GM19372 (cell line): Measurements from ENCODE around the gene RNH1.

ENCODE experiments used
- ATAC-seq: cut with Tn5 transposase; IDR thresholded peaks from one replicate; pipeline ENCODE4 v1.9.1; 2021; ENCODE audit warnings: mild to moderate bottlenecking, low read depth, moderate library complexity; ENCODE audit not compliant: unreplicated experiment

The RNH1 gene

GRCh38 chr11:501001-501682, 5.9 kb downstream of the RNH1 start:
- no peak for ATAC-seq

GRCh38 chr11:499201-500076, 7.6 kb downstream of the RNH1 start:
- no peak for ATAC-seq

- ATAC-seq, result no peak
Measured at GRCh38 chr11:498297-499181, 8.5 kb downstream of the RNH1 start.

- ATAC-seq, result no peak
Measured at GRCh38 chr11:497565-498296, 9.3 kb downstream of the RNH1 start.

GRCh38 chr11:496834-497564, 10.0 kb downstream of the RNH1 start:
- ATAC-seq, result no peak

- ATAC-seq, result no peak
Measured at GRCh38 chr11:495537-495931, 11.5 kb downstream of the RNH1 start.

GRCh38 chr11:494761-495536, 12.1 kb downstream of the RNH1 start:
- no peak for ATAC-seq

GRCh38 chr11:492427-493226, 14.4 kb downstream of the RNH1 start:
- no peak for ATAC-seq

- no peak for ATAC-seq
Measured at GRCh38 chr11:491358-491757, 15.7 kb downstream of the RNH1 start.

GRCh38 chr11:490930-491260, 16.1 kb downstream of the RNH1 start:
- ATAC-seq, result no peak

GRCh38 chr11:490186-490929, 16.7 kb downstream of the RNH1 start:
- ATAC-seq, result no peak

GRCh38 chr11:489610-490185, 17.3 kb downstream of the RNH1 start:
- no peak for ATAC-seq

- no peak for ATAC-seq
Measured at GRCh38 chr11:488992-489391, 18.1 kb downstream of the RNH1 start.

- ATAC-seq, result no peak
Measured at GRCh38 chr11:488579-488978, 18.5 kb downstream of the RNH1 start.

GRCh38 chr11:488062-488461, 19.0 kb downstream of the RNH1 start:
- no peak for ATAC-seq

- no peak for ATAC-seq
Measured at GRCh38 chr11:487571-488021, 19.4 kb downstream of the RNH1 start.

- ATAC-seq, result no peak
Measured at GRCh38 chr11:486189-486588, 20.9 kb downstream of the RNH1 start.
